Neuronal stem cell (in vitro differentiated cells): ENCODE data around the gene MOB1A.

ENCODE experiments used
- DNase-seq: peaks from one replicate; pipeline ENCODE4 v3.0.0-alpha.2; 2013; ENCODE audit warnings: low spot score
- H2AFZ ChIP-seq: one replicate; pipeline ENCODE4 v1.6.1; 2013; ENCODE audit warnings: mild to moderate bottlenecking, low read length, inconsistent platforms
- H2AK5ac ChIP-seq: 2 replicates; pipeline ENCODE4 v1.6.1; 2013; ENCODE audit warnings: low read depth, mild to moderate bottlenecking, inconsistent platforms, low read length, moderate library complexity, mixed read lengths
- H2BK120ac ChIP-seq: 2 replicates; pipeline ENCODE4 v1.6.1; 2013; ENCODE audit warnings: low read depth, mild to moderate bottlenecking, inconsistent platforms, low read length, moderate library complexity, mixed read lengths
- H2BK12ac ChIP-seq: one replicate; pipeline ENCODE4 v1.6.1; 2013; ENCODE audit warnings: low read length, inconsistent platforms
- H2BK15ac ChIP-seq: 2 replicates; pipeline ENCODE4 v1.6.1; 2013; ENCODE audit warnings: mild to moderate bottlenecking, low read length, inconsistent platforms, mixed read lengths
- H2BK5ac ChIP-seq: one replicate; pipeline ENCODE4 v1.6.1; 2013; ENCODE audit warnings: inconsistent platforms, mild to moderate bottlenecking, low read length, moderate library complexity
- H3K14ac ChIP-seq: one replicate; pipeline ENCODE4 v1.6.1; 2013; ENCODE audit warnings: low read length, inconsistent platforms
- H3K18ac ChIP-seq: 2 replicates; pipeline ENCODE4 v1.6.1; 2013; ENCODE audit warnings: low read length, inconsistent platforms
- H3K23ac ChIP-seq: 2 replicates; pipeline ENCODE4 v1.6.1; 2013; ENCODE audit warnings: low read depth, mild to moderate bottlenecking, mixed read lengths, low read length, inconsistent platforms; ENCODE audit not compliant: poor library complexity
- H3K27ac ChIP-seq: replicated peaks from 3 replicates; pipeline ENCODE4 v1.5.1; 2013; ENCODE audit warnings: low read length, inconsistent platforms
- H3K27me3 ChIP-seq, 3 experiments: 2 replicates each; pipeline ENCODE4 v1.6.1; 2013; ENCODE audit warnings: low read length in 3 of 3, mild to moderate bottlenecking in 2 of 3, inconsistent platforms in 1 of 3, low read depth in 1 of 3, mixed read lengths in 1 of 3, moderate library complexity in 1 of 3; ENCODE audit not compliant: control insufficient read depth in 3 of 3, insufficient read depth in 3 of 3
- H3K36me3 ChIP-seq, 2 donors: replicated peaks in 1 of 2; 2 replicates each; pipeline ENCODE4 v1.6.1; 2013; ENCODE audit warnings: low read length in 2 of 2; ENCODE audit not compliant: control insufficient read depth in 2 of 2, insufficient read depth in 2 of 2
- H3K4ac ChIP-seq: 2 replicates; pipeline ENCODE4 v1.6.1; 2013; ENCODE audit warnings: inconsistent platforms, mild to moderate bottlenecking, low read length, moderate library complexity
- H3K4me1 ChIP-seq, 2 donors: 1 replicate in 1 of 2; 2 replicates in 1 of 2; pipeline ENCODE4 v1.6.1; 2013; ENCODE audit warnings: low read length in 2 of 2, low read depth in 1 of 2; ENCODE audit not compliant: control insufficient read depth in 2 of 2, insufficient read depth in 1 of 2
- H3K4me2 ChIP-seq: one replicate; pipeline ENCODE4 v1.6.1; 2013; ENCODE audit warnings: mild to moderate bottlenecking, low read length, inconsistent platforms; ENCODE audit not compliant: insufficient read depth, poor library complexity, severe bottlenecking
- H3K4me3 ChIP-seq, 2 donors: 2 replicates each; pipeline ENCODE4 v1.5.1; 2013; ENCODE audit warnings: low read length in 2 of 2, mild to moderate bottlenecking in 2 of 2, inconsistent platforms in 1 of 2, moderate library complexity in 1 of 2
- H3K79me1 ChIP-seq: one replicate; pipeline ENCODE4 v1.6.1; 2013; ENCODE audit warnings: low read depth, mild to moderate bottlenecking, inconsistent platforms, low read length, moderate library complexity
- H3K9ac ChIP-seq: one replicate; pipeline ENCODE4 v1.6.1; 2013; ENCODE audit warnings: mild to moderate bottlenecking, low read depth, low read length, inconsistent platforms; ENCODE audit not compliant: poor library complexity
- H3K9me3 ChIP-seq, 2 donors: replicated peaks in 1 of 2; 2 replicates each; pipeline versions ENCODE3 to v1.6.1; 2013; ENCODE audit warnings: low read length in 2 of 2, mild to moderate bottlenecking in 2 of 2, inconsistent platforms in 1 of 2, low read depth in 1 of 2, mixed read lengths in 1 of 2, moderate library complexity in 1 of 2; ENCODE audit not compliant: control insufficient read depth in 2 of 2, insufficient read depth in 1 of 2
- H4K8ac ChIP-seq: one replicate; pipeline ENCODE4 v1.6.1; 2013; ENCODE audit warnings: low read depth, mild to moderate bottlenecking, inconsistent platforms, low read length, moderate library complexity
- H4K91ac ChIP-seq: one replicate; pipeline ENCODE4 v1.6.1; 2013; ENCODE audit warnings: low read length, low read depth, mild to moderate bottlenecking, inconsistent platforms; ENCODE audit not compliant: poor library complexity
- WGBS, 2 donors: extraction: QIAGEN DNeasy Blood & Tissue Kit; methylation state at CpG; one replicate each; pipeline ENCODE4 v1.1.7; 2013; ENCODE audit warnings: missing lambda C conversion rate in 2 of 2, mixed read lengths in 1 of 2; ENCODE audit not compliant: insufficient read length in 2 of 2, insufficient replicate concordance in 1 of 2; ENCODE audit errors: extremely low coverage in 2 of 2; 5-methylcytosine and 5-hydroxymethylcytosine counted together

MOB1A gene

GRCh38 chr2:74105413-74105812 lies 73.3 kb downstream of the MOB1A start:
- H3K27me3 ChIP-seq, result no peaks in the 10 kb centered on the region
- H3K9me3 ChIP-seq, result no peaks in the 10 kb centered on the region
- H3K4me1 ChIP-seq, result peaks cover 0 to 10% of the 10 kb centered on the region in 2 donors
- no peak for DNase-seq
- no peak overlapping the region for H4K8ac ChIP-seq
- no peak overlapping the region for H3K18ac ChIP-seq
- WGBS, 2 donors, result no CpG with 5 or more reads among the region's 8 CpGs
- no peak overlapping the region for H2AK5ac ChIP-seq
- H3K9ac ChIP-seq, result no peak overlapping the region
- H2AFZ ChIP-seq, result no peak overlapping the region
- H2BK15ac ChIP-seq, result no peak overlapping the region
- H2BK120ac ChIP-seq, result no peak overlapping the region
- H3K36me3 ChIP-seq, result peaks cover 20 to 64% of the 10 kb centered on the region in 2 donors
- no peak overlapping the region for H3K4ac ChIP-seq
- no peaks in the 10 kb centered on the region for H3K79me1 ChIP-seq
- no peak overlapping the region for H3K4me2 ChIP-seq
- no peak overlapping the region for H2BK12ac ChIP-seq
- no peak overlapping the region for H2BK5ac ChIP-seq
- H3K14ac ChIP-seq, result no peak overlapping the region
- no peak overlapping the region for H4K91ac ChIP-seq
- no peak overlapping the region for H3K27ac ChIP-seq
- no peak overlapping the region for H3K23ac ChIP-seq
- H3K4me3 ChIP-seq, result no peak overlapping the region

DNA sequence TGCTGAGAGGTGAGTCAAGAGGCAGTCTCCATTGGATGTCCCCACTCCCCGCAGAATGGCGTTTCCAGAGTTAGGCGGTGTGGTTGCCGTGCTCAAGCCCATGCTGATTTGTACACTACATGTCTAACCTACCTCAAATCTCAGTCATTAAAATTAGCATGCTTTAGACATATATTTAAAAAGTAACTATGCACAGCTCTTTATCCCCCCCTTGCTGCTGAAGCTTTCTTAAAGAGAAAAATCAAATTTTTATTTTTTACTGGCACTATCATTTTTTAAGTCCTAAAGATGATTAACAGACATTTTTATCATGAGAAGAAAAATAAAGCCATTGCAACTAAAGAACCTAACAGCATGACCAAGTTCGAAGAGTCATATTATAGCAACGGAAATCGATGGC lies 73.8 kb downstream of the MOB1A start:
- Histone ChIP-seq H2AFZ (no peak overlapping the region), H3K27ac (no peak overlapping the region), H3K4ac (no peak overlapping the region), H3K9me3 (no peaks in the 10 kb centered on the region), H2BK120ac (no peak overlapping the region), H3K4me2 (no peak overlapping the region), H4K8ac (no peak overlapping the region), H2BK5ac (no peak overlapping the region), H3K4me3 (no peak overlapping the region), H3K18ac (no peak overlapping the region), H2AK5ac (no peak overlapping the region), H3K14ac (no peak overlapping the region), H2BK15ac (no peak overlapping the region), H3K9ac (no peak overlapping the region), H4K91ac (no peak overlapping the region), H3K4me1 (peaks cover 0 to 10% of the 10 kb centered on the region in 2 donors), H3K36me3 (peaks cover 26 to 70% of the 10 kb centered on the region in 2 donors), H3K23ac (no peak overlapping the region), H3K27me3 (no peaks in the 10 kb centered on the region), H3K79me1 (no peaks in the 10 kb centered on the region), H2BK12ac (no peak overlapping the region)
- WGBS, 2 donors, result no CpG with 5 or more reads among the region's 7 CpGs
- DNase-seq, result no peak

GRCh38 chr2:74103763-74104162 lies 74.9 kb downstream of the MOB1A start:
- H3K4me1 ChIP-seq, result peaks cover 0 to 10% of the 10 kb centered on the region in 2 donors
- H2BK120ac ChIP-seq, result no peak overlapping the region
- DNase-seq, result no peak
- no peak overlapping the region for H2BK5ac ChIP-seq
- H2BK15ac ChIP-seq, result no peak overlapping the region
- no peak overlapping the region for H3K27ac ChIP-seq
- no peak overlapping the region for H4K8ac ChIP-seq
- H3K9me3 ChIP-seq, result no peaks in the 10 kb centered on the region
- no CpG with 5 or more reads among the region's 6 CpGs for WGBS, 2 donors
- no peak overlapping the region for H3K9ac ChIP-seq
- no peaks in the 10 kb centered on the region for H3K79me1 ChIP-seq
- H3K18ac ChIP-seq, result no peak overlapping the region
- H4K91ac ChIP-seq, result no peak overlapping the region
- H3K4ac ChIP-seq, result no peak overlapping the region
- no peak overlapping the region for H2AK5ac ChIP-seq
- no peak overlapping the region for H2AFZ ChIP-seq
- no peak overlapping the region for H3K4me3 ChIP-seq
- no peak overlapping the region for H3K23ac ChIP-seq
- H3K4me2 ChIP-seq, result no peak overlapping the region
- peaks cover 30 to 81% of the 10 kb centered on the region in 2 donors for H3K36me3 ChIP-seq
- H3K27me3 ChIP-seq, result no peaks in the 10 kb centered on the region
- no peak overlapping the region for H2BK12ac ChIP-seq
- no peak overlapping the region for H3K14ac ChIP-seq
